K562 (cell line): ENCODE data around the gene CFAP70. TPM values are rescaled to one million over a fixed set of nuclear protein-coding genes. Genes with fewer than 3 reads are reported as not detected.
A peak's percentile ranks its signal among the peaks of the same experiment; 100 is the strongest.

ENCODE experiments used
- FOXJ2 ChIP-seq: fragments of 200-800 bp; sonication (Bioruptor generic); IDR thresholded peaks from 2 replicates; pipeline ENCODE4 v1.6.1; 2016; ENCODE audit warnings: missing genetic modification characterization, missing compliant biosample characterization
- GATA2 ChIP-seq: sonication (generic); formaldehyde crosslinking; IDR thresholded peaks from 2 replicates; pipeline ENCODE4 v1.4.0; 2020; ENCODE audit warnings: mild to moderate bottlenecking, missing genetic modification reagents
- HEY1 ChIP-seq: fragments of 250-450 bp; sonication (Bioruptor Pico); IDR thresholded peaks from 2 replicates; pipeline ENCODE4 v1.5.0; 2020; ENCODE audit warnings: mild to moderate bottlenecking, moderate library complexity, borderline replicate concordance
- MEF2A ChIP-seq: IDR thresholded peaks from 2 replicates; pipeline ENCODE4 v1.6.1; 2011; ENCODE audit warnings: low read depth, mild to moderate bottlenecking, low read length, moderate library complexity; ENCODE audit not compliant: control insufficient read depth
- MYC ChIP-seq, 2 experiments: fragments of 250-450 bp in 1 of 2; sonication (Bioruptor Pico) in 1 of 2; IDR thresholded peaks; 2 replicates each; pipeline versions ENCODE4 v1.5.1 to v1.6.1; 2012 to 2021; ENCODE audit warnings: low read depth in 2 of 2, borderline replicate concordance in 1 of 2, improper control_type of control experiment in 1 of 2, low read length in 1 of 2, mild to moderate bottlenecking in 1 of 2, moderate library complexity in 1 of 2
- SMAD3 ChIP-seq: fragments of 450-650 bp; formaldehyde crosslinking; conservative IDR thresholded peaks from 2 replicates; pipeline ENCODE4 v1.4.0; 2020; ENCODE audit warnings: mild to moderate bottlenecking
- TAF7 ChIP-seq: fragments of 450-650 bp; IDR thresholded peaks from 2 replicates; pipeline ENCODE4 v1.6.1; 2016; ENCODE audit warnings: missing genetic modification characterization, missing compliant biosample characterization
- TFAM ChIP-seq: fragments of 250-450 bp; sonication (Bioruptor Pico); conservative IDR thresholded peaks from 2 replicates; pipeline ENCODE4 v1.5.0; 2021; ENCODE audit warnings: mild to moderate bottlenecking, moderate library complexity
- ZNF133 ChIP-seq: fragments of 250-450 bp; sonication (Bioruptor Pico); IDR thresholded peaks from 2 replicates; pipeline ENCODE4 v1.4.0; 2020; ENCODE audit warnings: mild to moderate bottlenecking
- ZNF384 ChIP-seq: IDR thresholded peaks from 2 replicates; pipeline ENCODE4 v1.6.1; 2012; ENCODE audit warnings: low read depth, low read length, improper control_type of control experiment
- ZNF589 ChIP-seq: fragments of 200-800 bp; sonication (Bioruptor generic); IDR thresholded peaks from 2 replicates; pipeline ENCODE4 v1.6.1; 2016; ENCODE audit warnings: low read depth, missing genetic modification characterization, missing compliant biosample characterization
- ZNF77 ChIP-seq: fragments of 250-450 bp; sonication (Bioruptor Pico); IDR thresholded peaks from 2 replicates; pipeline ENCODE4 v1.5.0; 2020
- polyA plus RNA-seq, 8 experiments: library from polyadenylated mRNA; depleted of rRNA in 4 of 8; stranded (reverse) in 5 of 8; unstranded in 3 of 8; fragments of >200 nt; fragmentation: Nextera tagmentation in 2 of 8; fragmentation: Illumina TruSeq in 1 of 8; extraction: Ambion mirVana in 2 of 8; extraction: Trizol in 1 of 8; gene quantifications; 2 replicates each; pipeline versions ENCODE4 v1.2.1 to v1.2.3, GENCODE V29; 2011 to 2014; ENCODE audit warnings: inconsistent platforms in 1 of 8, missing spikeins in 1 of 8
- total RNA-seq, 7 experiments: library from RNA; depleted of rRNA in 6 of 7; stranded (reverse); fragments of >200 nt in 6 of 7; fragmentation: Illumina TruSeq in 2 of 7; extraction: Trizol in 2 of 7; gene quantifications; 2 replicates each; pipeline versions ENCODE4 v1.2.1 to v1.2.3, GENCODE V29; 2011 to 2021; ENCODE audit warnings: low replicate concordance in 1 of 7
- TF ChIP-seq, protein P1 (sequence below): fragments of 250-450 bp; sonication (Bioruptor Pico); IDR thresholded peaks from 2 replicates; pipeline ENCODE4 v1.9.0; 2021; ENCODE audit warnings: mild to moderate bottlenecking
- TF ChIP-seq, protein P2 (sequence below): sonication (generic); formaldehyde crosslinking; IDR thresholded peaks from 2 replicates; pipeline ENCODE4 v1.8.0; 2023; ENCODE audit warnings: mild to moderate bottlenecking, missing genetic modification reagents
- TF ChIP-seq, protein P3 (sequence below), 3 experiments: fragments of 200-800 bp in 1 of 3; fragments of 250-450 bp in 1 of 3; fragments of 450-650 bp in 1 of 3; sonication (Bioruptor Pico) in 1 of 3; sonication (Bioruptor generic) in 1 of 3; formaldehyde crosslinking in 1 of 3; IDR thresholded peaks; 2 replicates each; pipeline versions ENCODE4 v1.6.1 to v1.8.0; 2016 to 2022; ENCODE audit warnings: mild to moderate bottlenecking in 2 of 3, missing genetic modification characterization in 2 of 3, missing compliant biosample characterization in 1 of 3, moderate library complexity in 1 of 3
- TF ChIP-seq, protein P4 (sequence below): fragments of 250-450 bp; sonication (Bioruptor Pico); IDR thresholded peaks from 2 replicates; pipeline ENCODE4 v1.5.1; 2021; ENCODE audit warnings: mild to moderate bottlenecking

CFAP70 gene
- total and polyA plus RNA-seq, 9 of the 15 experiments (the other 6 are each of a cell fraction or from before 2014, with no cell fraction given) = 0.27 to 1.6 (median 0.86) TPM

DNA sequence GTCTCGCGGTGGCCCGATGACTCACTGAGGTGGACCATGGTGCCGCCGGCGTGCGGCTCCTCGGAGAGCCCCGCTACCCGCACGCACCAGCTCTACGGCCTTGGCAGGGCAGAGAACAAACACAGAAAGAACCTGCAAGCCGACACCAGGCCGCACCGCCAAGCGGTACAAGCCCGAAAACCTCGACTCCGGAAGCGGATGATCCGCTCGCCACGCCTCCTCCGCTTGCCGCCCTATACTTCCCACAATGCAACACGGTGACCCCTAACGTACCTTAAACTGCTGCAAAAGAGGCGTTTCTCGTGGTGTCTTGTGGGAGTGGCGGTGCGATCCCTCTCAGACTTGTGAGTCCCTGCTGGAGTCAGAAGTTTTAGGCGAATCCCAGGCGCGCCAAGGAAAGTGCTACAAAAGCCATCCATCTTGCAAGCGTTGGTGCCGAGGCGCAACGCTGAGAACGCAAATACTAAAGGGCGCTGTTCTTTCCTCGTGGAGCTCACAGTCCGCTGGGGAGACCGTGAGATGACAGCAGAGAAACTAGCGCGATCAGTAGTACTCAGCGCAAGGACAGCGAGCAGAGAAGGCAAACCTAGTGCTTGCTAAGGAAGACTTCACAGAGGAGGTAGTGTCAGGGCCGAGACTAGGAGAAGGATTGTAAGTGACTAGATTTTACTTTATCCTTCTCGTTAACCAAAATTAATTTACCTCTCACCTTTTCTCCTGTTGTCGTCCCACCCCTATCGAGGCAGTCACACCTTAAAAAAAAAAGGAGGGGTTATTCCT, 106.0 kb downstream of the CFAP70 start, which contains the start of gene MRPS16 (continued):
- TF ChIP-seq, protein P1, sequence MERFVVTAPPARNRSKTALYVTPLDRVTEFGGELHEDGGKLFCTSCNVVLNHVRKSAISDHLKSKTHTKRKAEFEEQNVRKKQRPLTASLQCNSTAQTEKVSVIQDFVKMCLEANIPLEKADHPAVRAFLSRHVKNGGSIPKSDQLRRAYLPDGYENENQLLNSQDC (CRISPR knock-in tag) = no peak
- TF ChIP-seq TFAM (no peak), FOXJ2 (tag) (peak; percentile 59; the same call in 1 of the 2 replicates), ZNF384 (no peak), HEY1 (CRISPR knock-in tag) (no peak), ZNF77 (CRISPR knock-in tag) (no peak), GATA2 (CRISPR knock-in tag) (peak; percentile 51; the same call in 1 of the 2 replicates), ZNF133 (CRISPR knock-in tag) (0 out of 2 replicates have a peak, but pooled peaks have one; percentile 43), ZNF589 (CRISPR knock-in tag) (peak; percentile 74), SMAD3 (CRISPR knock-in tag) (no peak; the same call in 1 of the 2 replicates), MYC (IDR thresholded peaks at IDR 0.05; ENCODE audit: low read depth, low read length) (peak; percentile 94), MYC (CRISPR knock-in tag; IDR thresholded peaks at IDR 0.05; ENCODE audit: borderline replicate concordance, low read depth) (peak; percentile 73; the same call in 1 of the 2 replicates), MEF2A (no peak), TAF7 (tag) (peak; percentile 67)
- TF ChIP-seq, protein P2, sequence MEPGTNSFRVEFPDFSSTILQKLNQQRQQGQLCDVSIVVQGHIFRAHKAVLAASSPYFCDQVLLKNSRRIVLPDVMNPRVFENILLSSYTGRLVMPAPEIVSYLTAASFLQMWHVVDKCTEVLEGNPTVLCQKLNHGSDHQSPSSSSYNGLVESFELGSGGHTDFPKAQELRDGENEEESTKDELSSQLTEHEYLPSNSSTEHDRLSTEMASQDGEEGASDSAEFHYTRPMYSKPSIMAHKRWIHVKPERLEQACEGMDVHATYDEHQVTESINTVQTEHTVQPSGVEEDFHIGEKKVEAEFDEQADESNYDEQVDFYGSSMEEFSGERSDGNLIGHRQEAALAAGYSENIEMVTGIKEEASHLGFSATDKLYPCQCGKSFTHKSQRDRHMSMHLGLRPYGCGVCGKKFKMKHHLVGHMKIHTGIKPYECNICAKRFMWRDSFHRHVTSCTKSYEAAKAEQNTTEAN = peak; percentile 61; the same call in 1 of the 2 replicates
- TF ChIP-seq, protein P3, sequence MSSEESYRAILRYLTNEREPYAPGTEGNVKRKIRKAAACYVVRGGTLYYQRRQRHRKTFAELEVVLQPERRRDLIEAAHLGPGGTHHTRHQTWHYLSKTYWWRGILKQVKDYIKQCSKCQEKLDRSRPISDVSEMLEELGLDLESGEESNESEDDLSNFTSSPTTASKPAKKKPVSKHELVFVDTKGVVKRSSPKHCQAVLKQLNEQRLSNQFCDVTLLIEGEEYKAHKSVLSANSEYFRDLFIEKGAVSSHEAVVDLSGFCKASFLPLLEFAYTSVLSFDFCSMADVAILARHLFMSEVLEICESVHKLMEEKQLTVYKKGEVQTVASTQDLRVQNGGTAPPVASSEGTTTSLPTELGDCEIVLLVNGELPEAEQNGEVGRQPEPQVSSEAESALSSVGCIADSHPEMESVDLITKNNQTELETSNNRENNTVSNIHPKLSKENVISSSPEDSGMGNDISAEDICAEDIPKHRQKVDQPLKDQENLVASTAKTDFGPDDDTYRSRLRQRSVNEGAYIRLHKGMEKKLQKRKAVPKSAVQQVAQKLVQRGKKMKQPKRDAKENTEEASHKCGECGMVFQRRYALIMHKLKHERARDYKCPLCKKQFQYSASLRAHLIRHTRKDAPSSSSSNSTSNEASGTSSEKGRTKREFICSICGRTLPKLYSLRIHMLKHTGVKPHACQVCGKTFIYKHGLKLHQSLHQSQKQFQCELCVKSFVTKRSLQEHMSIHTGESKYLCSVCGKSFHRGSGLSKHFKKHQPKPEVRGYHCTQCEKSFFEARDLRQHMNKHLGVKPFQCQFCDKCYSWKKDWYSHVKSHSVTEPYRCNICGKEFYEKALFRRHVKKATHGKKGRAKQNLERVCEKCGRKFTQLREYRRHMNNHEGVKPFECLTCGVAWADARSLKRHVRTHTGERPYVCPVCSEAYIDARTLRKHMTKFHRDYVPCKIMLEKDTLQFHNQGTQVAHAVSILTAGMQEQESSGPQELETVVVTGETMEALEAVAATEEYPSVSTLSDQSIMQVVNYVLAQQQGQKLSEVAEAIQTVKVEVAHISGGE (CRISPR knock-in tag; IDR thresholded peaks at IDR 0.05) = peak in 1 of 3 experiments; percentile 94; a peak in 2 of 6 replicates
- TF ChIP-seq, protein P4, sequence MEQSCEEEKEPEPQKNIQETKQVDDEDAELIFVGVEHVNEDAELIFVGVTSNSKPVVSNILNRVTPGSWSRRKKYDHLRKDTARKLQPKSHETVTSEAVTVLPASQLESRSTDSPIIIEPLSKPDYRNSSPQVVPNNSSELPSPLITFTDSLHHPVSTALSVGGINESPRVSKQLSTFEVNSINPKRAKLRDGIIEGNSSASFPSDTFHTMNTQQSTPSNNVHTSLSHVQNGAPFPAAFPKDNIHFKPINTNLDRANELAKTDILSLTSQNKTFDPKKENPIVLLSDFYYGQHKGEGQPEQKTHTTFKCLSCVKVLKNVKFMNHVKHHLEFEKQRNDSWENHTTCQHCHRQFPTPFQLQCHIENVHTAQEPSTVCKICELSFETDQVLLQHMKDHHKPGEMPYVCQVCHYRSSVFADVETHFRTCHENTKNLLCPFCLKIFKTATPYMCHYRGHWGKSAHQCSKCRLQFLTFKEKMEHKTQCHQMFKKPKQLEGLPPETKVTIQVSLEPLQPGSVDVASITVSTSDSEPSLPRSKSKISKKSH (CRISPR knock-in tag) = no peak
